ENCODE data around the gene NAV3. TPM values are rescaled to one million over a fixed set of nuclear protein-coding genes. Genes with fewer than 3 reads are reported as not detected.

The NAV3 gene
- total RNA-seq, 2 donors from 2014 or later: 0.08 TPM; not detected in 1

- Mint-ChIP-seq H3K36me3 (ENCODE audit: low read depth) (no peaks in the 10 kb centered on the region), H3K27ac (no peak overlapping the region), H3K4me1 (no peaks in the 10 kb centered on the region), H3K4me3 (no peak overlapping the region), H3K27me3 (no peaks in the 10 kb centered on the region)
- DNase-seq: no peak
- ATAC-seq: no peak
- H3K9me3 ChIP-seq (ENCODE audit: control insufficient read depth, low read length, poor library complexity, severe bottlenecking): no peaks in the 10 kb centered on the region
These were observed 188.2 kb downstream of the NAV3 start for GRCh38 chr12:78018939-78019338.

DNA sequence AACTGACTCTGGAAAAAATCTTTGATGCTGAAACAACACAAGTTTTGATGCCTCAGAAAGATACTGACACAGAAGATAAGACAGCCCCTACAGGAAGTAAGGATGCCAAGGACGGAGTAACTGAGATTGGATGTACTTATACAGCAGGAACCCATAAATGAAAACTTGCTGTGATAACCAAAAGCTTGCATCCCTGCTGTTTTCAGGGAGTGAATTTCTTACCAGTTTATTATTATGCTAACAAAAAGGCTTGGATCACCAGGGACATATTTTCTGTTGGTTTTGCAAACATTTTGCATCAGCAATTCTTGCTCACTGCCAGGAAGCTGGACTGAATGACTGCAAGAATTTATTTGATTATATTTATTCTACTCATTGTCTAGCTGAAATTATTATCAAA is 197.7 kb downstream of the NAV3 start:
- no peaks in the 10 kb centered on the region for H3K9me3 ChIP-seq (ENCODE audit: control insufficient read depth, low read length, poor library complexity, severe bottlenecking)
- Mint-ChIP-seq H3K27me3 (no peaks in the 10 kb centered on the region), H3K4me1 (no peaks in the 10 kb centered on the region), H3K36me3 (ENCODE audit: low read depth) (no peaks in the 10 kb centered on the region), H3K4me3 (no peak overlapping the region), H3K27ac (no peak overlapping the region)
- DNase-seq: no peak
- no peak for ATAC-seq

GRCh38 chr12:78034025-78034424 is 203.3 kb downstream of the NAV3 start:
- DNase-seq: no peak
- H3K36me3 Mint-ChIP-seq (ENCODE audit: low read depth): no peaks in the 10 kb centered on the region
- no peak for ATAC-seq
- no peaks in the 10 kb centered on the region for H3K4me1 Mint-ChIP-seq
- no peaks in the 10 kb centered on the region for H3K9me3 ChIP-seq (ENCODE audit: control insufficient read depth, low read length, poor library complexity, severe bottlenecking)
- no peak overlapping the region for H3K27ac Mint-ChIP-seq
- no peaks in the 10 kb centered on the region for H3K27me3 Mint-ChIP-seq
- no peak overlapping the region for H3K4me3 Mint-ChIP-seq

GRCh38 chr12:78035901-78036606 is 205.4 kb downstream of the NAV3 start:
- Mint-ChIP-seq H3K4me1 (no peaks in the 10 kb centered on the region), H3K27me3 (no peaks in the 10 kb centered on the region), H3K27ac (no peak overlapping the region), H3K4me3 (no peak overlapping the region), H3K36me3 (ENCODE audit: low read depth) (no peaks in the 10 kb centered on the region)
- DNase-seq (no peak), ATAC-seq (no peak)
- no peaks in the 10 kb centered on the region for H3K9me3 ChIP-seq (ENCODE audit: control insufficient read depth, low read length, poor library complexity, severe bottlenecking)

DNA sequence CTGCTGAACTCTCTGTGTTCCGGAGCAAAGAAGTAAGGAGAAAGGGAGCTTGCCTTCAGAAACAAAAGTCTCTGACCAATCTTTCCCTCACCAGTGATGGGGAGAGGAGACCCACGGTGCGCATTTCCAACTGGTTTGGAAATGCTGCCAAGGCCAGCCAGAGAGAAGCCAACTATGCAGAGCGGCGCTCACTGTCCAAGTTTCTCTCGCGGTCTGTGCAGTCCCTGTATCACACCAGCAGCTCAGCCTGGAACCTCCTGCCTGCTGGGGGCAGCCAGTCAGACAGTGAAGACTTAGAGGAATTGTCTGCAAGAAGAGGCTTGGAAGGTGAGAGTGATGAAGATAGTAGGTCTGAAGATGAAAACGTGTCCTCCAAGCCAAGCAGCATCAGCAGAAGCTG is 206.2 kb downstream of the NAV3 start:
- Mint-ChIP-seq H3K27ac (no peak overlapping the region), H3K36me3 (ENCODE audit: low read depth) (no peaks in the 10 kb centered on the region), H3K4me1 (no peaks in the 10 kb centered on the region), H3K4me3 (no peak overlapping the region), H3K27me3 (no peaks in the 10 kb centered on the region)
- ATAC-seq (no peak), DNase-seq (no peak)
- no peaks in the 10 kb centered on the region for H3K9me3 ChIP-seq (ENCODE audit: control insufficient read depth, low read length, poor library complexity, severe bottlenecking)

GRCh38 chr12:78037707-78038106 is 207.0 kb downstream of the NAV3 start:
- H3K27me3 Mint-ChIP-seq: no peaks in the 10 kb centered on the region
- DNase-seq (no peak), ATAC-seq (no peak)
- H3K36me3 Mint-ChIP-seq (ENCODE audit: low read depth): no peaks in the 10 kb centered on the region
- no peak overlapping the region for H3K4me3 Mint-ChIP-seq
- H3K4me1 Mint-ChIP-seq: no peaks in the 10 kb centered on the region
- H3K27ac Mint-ChIP-seq: no peak overlapping the region
- H3K9me3 ChIP-seq (ENCODE audit: control insufficient read depth, low read length, poor library complexity, severe bottlenecking): no peaks in the 10 kb centered on the region

- Mint-ChIP-seq H3K4me3 (no peak overlapping the region), H3K4me1 (no peaks in the 10 kb centered on the region), H3K27ac (no peak overlapping the region), H3K27me3 (no peaks in the 10 kb centered on the region), H3K36me3 (ENCODE audit: low read depth) (no peaks in the 10 kb centered on the region)
- no peak for ATAC-seq
- DNase-seq: no peak
- H3K9me3 ChIP-seq (ENCODE audit: control insufficient read depth, low read length, poor library complexity, severe bottlenecking): no peaks in the 10 kb centered on the region
These were observed 207.8 kb downstream of the NAV3 start for GRCh38 chr12:78038541-78038940.

DNA sequence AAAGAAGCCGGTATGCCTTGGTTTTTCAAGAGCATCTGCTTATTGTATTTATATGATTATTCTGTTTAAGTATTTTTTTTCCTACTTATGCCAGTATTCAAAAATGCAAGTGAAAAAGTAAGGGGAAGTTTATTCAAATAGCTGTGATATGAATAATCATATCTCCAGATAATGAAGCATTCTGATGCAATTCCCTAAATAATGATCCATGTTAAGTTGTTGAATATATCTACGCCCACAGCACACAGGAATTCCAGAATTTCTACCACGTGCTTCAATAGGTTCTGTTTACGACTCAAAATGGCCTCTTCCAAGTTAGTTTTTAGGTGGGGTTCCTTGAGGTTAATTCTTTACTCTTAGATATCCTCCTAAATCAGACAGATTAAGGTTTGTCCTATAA is 208.3 kb downstream of the NAV3 start:
- no peak for DNase-seq
- no peak for ATAC-seq
- Mint-ChIP-seq H3K4me1 (no peaks in the 10 kb centered on the region), H3K4me3 (no peak overlapping the region), H3K27ac (no peak overlapping the region), H3K27me3 (no peaks in the 10 kb centered on the region), H3K36me3 (ENCODE audit: low read depth) (no peaks in the 10 kb centered on the region)
- no peaks in the 10 kb centered on the region for H3K9me3 ChIP-seq (ENCODE audit: control insufficient read depth, low read length, poor library complexity, severe bottlenecking)

- no peaks in the 10 kb centered on the region for H3K9me3 ChIP-seq (ENCODE audit: control insufficient read depth, low read length, poor library complexity, severe bottlenecking)
- Mint-ChIP-seq H3K4me3 (no peak overlapping the region), H3K4me1 (no peaks in the 10 kb centered on the region), H3K27me3 (no peaks in the 10 kb centered on the region), H3K27ac (no peak overlapping the region), H3K36me3 (ENCODE audit: low read depth) (no peaks in the 10 kb centered on the region)
- DNase-seq (no peak), ATAC-seq (no peak)
These were observed 209.4 kb downstream of the NAV3 start for GRCh38 chr12:78040111-78040510.

GRCh38 chr12:78050790-78051189 is 220.1 kb downstream of the NAV3 start:
- Mint-ChIP-seq H3K4me1 (no peaks in the 10 kb centered on the region), H3K27me3 (no peaks in the 10 kb centered on the region), H3K27ac (no peak overlapping the region), H3K4me3 (no peak overlapping the region), H3K36me3 (ENCODE audit: low read depth) (no peaks in the 10 kb centered on the region)
- DNase-seq (no peak), ATAC-seq (no peak)
- H3K9me3 ChIP-seq (ENCODE audit: control insufficient read depth, low read length, poor library complexity, severe bottlenecking): no peaks in the 10 kb centered on the region

DNA sequence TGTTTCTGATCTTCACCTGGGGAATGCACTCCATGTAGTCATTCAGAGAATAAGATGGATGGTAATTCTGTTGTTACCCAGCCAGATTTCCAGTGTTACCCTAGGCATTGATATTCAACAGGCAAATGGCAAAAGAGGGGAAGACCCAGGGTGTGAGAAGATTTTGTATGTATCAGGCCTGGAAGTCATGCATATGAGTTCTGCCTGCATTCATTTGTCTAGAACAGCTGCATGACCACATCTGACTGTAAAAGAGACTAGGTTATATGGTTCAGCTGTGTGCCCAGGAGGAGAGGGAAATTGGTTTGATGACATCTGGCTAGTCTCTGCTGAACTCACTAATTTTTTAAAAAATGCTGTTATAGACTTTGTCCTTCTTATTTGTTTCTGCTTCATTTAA is 224.9 kb downstream of the NAV3 start:
- Mint-ChIP-seq H3K4me1 (no peaks in the 10 kb centered on the region), H3K4me3 (no peak overlapping the region), H3K27ac (no peak overlapping the region), H3K27me3 (no peaks in the 10 kb centered on the region), H3K36me3 (ENCODE audit: low read depth) (no peaks in the 10 kb centered on the region)
- DNase-seq: no peak
- no peaks in the 10 kb centered on the region for H3K9me3 ChIP-seq (ENCODE audit: control insufficient read depth, low read length, poor library complexity, severe bottlenecking)
- ATAC-seq: no peak

- ATAC-seq (no peak), DNase-seq (no peak)
- H3K4me3 Mint-ChIP-seq: no peak overlapping the region
- H3K4me1 Mint-ChIP-seq: no peaks in the 10 kb centered on the region
- no peaks in the 10 kb centered on the region for H3K36me3 Mint-ChIP-seq (ENCODE audit: low read depth)
- no peak overlapping the region for H3K27ac Mint-ChIP-seq
- no peaks in the 10 kb centered on the region for H3K27me3 Mint-ChIP-seq
- H3K9me3 ChIP-seq (ENCODE audit: control insufficient read depth, low read length, poor library complexity, severe bottlenecking): no peaks in the 10 kb centered on the region
These were observed 226.4 kb downstream of the NAV3 start for GRCh38 chr12:78057075-78057474.

GRCh38 chr12:78060186-78060585 is 229.5 kb downstream of the NAV3 start:
- no peak for ATAC-seq
- no peak for DNase-seq
- Mint-ChIP-seq H3K27me3 (no peaks in the 10 kb centered on the region), H3K36me3 (ENCODE audit: low read depth) (no peaks in the 10 kb centered on the region), H3K4me1 (no peaks in the 10 kb centered on the region), H3K4me3 (no peak overlapping the region), H3K27ac (no peak overlapping the region)
- no peaks in the 10 kb centered on the region for H3K9me3 ChIP-seq (ENCODE audit: control insufficient read depth, low read length, poor library complexity, severe bottlenecking)

GRCh38 chr12:78062786-78063185 is 232.1 kb downstream of the NAV3 start:
- H3K36me3 Mint-ChIP-seq (ENCODE audit: low read depth): no peaks in the 10 kb centered on the region
- no peak overlapping the region for H3K4me3 Mint-ChIP-seq
- no peak for ATAC-seq
- no peaks in the 10 kb centered on the region for H3K27me3 Mint-ChIP-seq
- H3K27ac Mint-ChIP-seq: no peak overlapping the region
- DNase-seq: no peak
- H3K9me3 ChIP-seq (ENCODE audit: control insufficient read depth, low read length, poor library complexity, severe bottlenecking): no peaks in the 10 kb centered on the region
- H3K4me1 Mint-ChIP-seq: no peaks in the 10 kb centered on the region
